ENCODE data around the gene GBGT1.

GRCh38 chr9:133199648-133200321 lies 36.1 kb upstream of the GBGT1 start:
- TF ChIP-seq REST (IDR thresholded peaks at IDR 0.05; ENCODE audit: insufficient read depth in 1 of 2, low read depth in 2 of 2, low read length in 2 of 2) (no peak), TAF1 (IDR thresholded peaks at IDR 0.05; ENCODE audit: borderline replicate concordance, insufficient read depth, low read length) (no peak)
